Stimulated activated CD4-positive, alpha-beta T cell treated with anti-CD3 and anti-CD28 coated beads, Interleukin-1b, Interleukin-23, amount 100 ng/mL, for 48 hours (primary cell): ENCODE results near the gene COX10.
"Not testable (repeated sequence)": the region's sequence is repeated elsewhere in the genome, so short reads cannot be mapped to it uniquely, and the experiment has no call there.

Experiments used
- DNase-seq: peaks from one replicate; pipeline ENCODE4 v3.0.0-alpha.2; 2020

Gene COX10

DNA sequence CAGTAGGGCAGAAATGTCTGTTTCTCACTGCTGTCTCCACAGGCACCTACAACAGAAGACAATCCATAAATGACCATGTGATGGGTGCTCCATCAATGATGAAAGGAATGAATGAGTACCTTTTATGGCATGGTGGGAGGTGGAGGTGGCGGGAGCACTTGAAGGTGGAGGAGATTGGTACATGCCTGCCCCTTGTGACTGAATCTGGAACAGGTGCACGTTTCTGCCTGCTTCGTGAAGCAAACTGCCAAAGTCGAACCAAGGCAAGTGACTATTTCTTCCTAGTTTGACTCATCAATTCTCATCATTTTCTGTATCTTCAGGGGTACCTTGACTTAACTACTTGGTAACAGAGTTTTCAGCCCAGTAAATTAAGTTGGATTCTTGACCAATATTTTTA lies 141.9 kb downstream of the COX10 start:
- peak; percentile 42 for DNase-seq

DNA sequence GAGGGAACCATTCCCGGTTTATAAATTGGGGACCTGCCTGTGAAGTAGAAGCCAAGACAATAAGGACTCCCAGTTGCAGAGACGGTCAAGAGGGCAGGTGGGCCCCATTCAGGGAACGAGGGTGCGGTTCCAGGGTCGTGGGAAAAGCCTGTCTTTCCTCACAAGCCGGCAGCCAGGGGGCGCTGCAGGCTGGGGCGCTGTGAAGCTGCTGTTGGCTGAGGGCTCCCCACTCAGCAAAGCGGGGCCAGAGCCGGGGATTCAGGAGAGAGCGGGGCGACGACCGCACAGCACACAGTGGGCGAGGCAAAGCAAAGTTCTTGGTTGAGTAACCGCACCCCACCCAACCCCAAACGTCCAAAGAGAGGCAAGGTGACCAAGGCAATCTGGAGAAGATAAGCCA lies 142.5 kb downstream of the COX10 start:
- peak; percentile 36 for DNase-seq

DNA sequence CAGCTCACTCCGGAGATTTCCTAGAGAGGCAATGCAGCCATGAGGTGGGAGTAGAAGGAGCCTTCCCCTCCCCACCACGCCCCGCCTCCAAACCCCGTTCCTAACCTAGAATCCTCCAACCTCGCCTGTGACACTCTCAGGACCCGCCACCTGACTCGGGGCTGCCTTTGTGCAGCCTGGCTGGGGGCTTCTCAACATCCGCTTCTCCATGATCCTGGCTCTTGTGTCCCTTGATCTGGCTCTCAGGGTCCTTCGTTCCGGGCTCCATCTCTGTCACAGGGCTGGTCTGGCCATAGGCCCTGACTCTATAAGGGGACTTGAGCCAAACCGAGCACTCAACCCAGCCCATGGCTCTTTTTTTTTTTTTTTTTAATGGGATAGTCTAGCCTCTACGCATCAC lies 143.1 kb downstream of the COX10 start:
- DNase-seq = no peak

DNA sequence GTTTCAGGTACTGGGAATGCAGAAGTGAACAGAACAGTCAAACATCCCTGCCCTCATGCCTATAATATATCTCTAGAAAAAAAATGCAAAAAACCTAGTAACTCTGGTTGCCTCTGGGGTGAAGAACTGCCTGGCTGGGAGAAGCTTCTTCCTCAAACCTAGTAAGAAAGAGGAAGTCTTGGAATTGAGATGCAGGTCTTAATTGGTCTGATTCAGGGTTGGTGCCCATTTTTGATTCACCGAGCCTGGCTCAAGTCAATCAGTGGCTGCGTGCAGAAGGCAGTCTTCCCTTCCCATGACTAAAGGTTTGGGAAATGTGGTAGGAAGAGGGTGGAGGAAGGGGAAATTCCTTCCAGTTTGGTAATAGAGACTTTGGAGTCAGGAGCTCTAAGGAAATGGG lies 145.0 kb downstream of the COX10 start:
- no peak for DNase-seq

DNA sequence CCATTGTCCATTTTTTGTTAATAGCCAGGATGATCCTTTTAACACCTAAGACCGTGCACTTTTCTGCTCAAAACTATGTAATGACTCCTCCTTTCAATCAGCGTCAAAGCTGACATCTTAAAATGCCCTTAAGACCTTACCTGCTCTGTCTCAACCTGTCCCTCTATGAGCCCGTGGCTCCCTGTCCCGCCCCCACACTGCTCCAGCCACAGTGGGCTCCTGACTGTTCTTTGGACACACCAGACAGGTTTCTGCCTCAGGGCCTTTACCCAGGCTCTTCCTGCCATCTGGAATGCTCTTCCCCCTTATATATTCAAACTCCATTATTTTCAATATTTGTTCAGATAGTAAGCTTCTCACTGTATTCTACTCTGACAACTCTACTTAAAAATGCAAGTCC lies 153.3 kb downstream of the COX10 start:
- DNase-seq = no peak

DNA sequence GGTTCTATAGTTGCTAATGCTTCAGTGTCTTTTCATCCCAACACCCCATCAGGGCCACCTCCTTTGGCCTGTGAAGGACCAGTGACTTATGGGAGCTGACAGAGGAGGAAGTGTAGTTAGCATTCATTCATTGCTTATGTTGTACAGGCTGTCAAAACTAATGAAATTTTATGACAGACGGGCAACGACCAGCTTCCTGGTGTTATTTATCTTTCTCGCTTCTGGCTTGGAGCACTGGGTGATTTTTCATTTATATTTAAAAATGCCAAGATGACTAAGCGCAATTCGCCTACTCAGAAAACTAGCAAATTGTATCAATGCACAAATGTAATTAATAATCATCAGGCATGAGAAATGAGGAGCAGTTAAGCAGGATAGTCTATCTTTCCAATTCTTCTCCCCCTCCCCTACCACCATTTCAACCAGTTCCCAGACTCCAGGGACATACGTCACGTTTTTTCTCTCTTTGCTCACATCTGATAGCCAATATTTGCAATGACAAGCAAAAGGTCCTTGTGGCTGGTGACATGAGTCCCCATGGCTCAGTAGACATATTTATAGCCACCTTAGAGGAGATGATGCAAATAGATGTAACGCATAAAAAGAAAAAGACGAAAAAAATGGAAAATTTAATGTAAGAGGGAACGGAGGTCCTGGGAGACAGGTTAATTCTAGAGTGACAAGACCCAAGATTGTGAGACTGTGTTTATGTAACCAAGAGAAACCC lies 156.1 kb downstream of the COX10 start:
- DNase-seq = no peak

DNA sequence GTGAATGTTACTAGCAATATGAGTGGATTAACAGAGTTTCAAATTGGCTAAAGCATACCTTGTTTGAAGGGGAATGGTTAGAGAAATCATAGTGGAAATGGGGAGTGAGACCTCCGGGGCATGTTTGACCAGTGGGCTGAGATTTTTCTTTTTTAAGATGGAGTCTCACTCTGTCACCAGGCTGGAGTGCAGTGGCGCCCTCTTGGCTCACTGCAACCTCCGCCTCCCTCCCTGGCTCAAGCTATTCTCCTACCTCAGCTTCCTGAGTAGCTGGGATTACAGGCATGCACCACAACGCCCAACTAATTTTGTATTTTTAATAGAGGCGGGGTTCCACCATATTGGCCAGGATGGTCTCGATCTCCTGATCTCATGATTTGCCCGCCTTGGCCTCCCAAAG lies 157.7 kb downstream of the COX10 start:
- DNase-seq = no peak

DNA sequence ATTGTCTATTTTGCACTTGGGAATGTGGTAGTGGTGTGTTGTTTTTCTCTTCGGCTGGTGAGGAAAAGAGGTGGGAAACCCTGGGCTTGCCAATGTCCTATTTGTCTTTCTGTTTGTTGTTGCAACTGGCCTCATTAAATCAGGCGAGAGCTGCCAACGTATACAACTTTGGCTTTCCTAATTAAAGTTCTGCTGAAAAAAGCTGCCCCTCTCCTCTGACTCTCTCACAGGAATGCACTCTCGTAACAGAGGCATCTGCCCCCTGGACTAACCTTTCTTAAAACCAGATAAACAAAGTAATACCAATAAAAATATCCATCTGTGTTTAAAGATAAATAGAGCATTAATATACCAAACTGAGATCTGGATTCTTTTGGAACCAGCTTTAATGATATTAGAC lies 159.6 kb downstream of the COX10 start:
- DNase-seq = no peak

DNA sequence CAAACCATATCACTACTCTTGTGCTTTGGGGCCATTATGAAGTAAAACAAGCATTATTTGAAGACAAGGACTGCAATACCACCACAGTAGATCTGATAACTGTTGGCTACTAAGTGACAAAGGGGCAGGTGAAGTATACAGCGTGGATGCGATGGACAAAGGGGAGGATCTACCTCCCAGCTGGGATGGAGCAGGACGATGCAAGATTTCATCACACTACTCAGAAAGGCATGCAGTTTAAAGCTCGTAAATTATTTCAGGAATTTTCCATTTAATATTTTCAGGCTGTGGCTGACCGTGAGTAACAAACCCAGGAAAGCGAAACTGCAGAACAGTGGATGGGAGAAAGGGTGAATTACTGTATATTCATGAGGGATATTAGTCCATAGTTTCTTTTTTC lies 161.9 kb downstream of the COX10 start:
- not testable (repeated sequence) for DNase-seq

DNA sequence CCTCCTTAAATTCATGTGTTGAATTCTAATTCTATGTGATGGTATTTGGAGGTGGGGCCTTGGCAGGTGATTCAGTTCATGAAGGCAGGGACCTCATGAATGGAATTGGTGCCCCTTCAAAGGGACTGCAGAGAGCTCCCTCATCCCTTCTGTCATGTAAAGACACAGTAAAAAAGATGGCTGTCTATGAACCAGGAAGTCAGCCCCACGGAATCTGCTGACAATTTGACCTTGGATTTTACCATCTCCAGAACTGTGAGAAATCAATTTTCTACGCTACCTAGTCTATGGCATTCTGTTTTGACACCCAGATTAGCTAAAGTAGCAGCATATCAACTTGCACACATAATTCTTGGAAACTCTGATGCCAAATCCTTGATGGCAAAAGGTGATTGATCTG lies 165.7 kb downstream of the COX10 start:
- not testable (repeated sequence) for DNase-seq

DNA sequence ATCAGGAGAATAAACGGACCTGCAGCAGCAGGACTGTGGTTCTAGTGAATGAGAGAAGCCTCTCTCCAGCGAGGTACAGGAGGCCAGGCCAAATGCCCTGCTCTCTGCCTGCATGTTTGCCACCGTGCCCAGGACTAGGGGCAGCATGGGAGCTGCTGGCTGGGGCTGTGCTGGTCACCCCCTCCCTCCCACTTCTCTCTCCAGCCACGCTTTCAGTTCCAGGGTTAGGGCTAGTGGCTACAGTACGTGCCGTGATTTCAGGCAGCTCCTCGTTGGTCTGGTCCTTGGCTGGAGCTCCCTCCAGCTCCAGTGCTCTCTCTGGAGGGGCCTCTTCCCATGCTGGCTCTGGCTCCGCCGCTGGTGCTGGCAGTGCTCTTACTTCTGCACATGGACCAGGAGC lies 166.7 kb downstream of the COX10 start:
- DNase-seq = not testable (repeated sequence)

DNA sequence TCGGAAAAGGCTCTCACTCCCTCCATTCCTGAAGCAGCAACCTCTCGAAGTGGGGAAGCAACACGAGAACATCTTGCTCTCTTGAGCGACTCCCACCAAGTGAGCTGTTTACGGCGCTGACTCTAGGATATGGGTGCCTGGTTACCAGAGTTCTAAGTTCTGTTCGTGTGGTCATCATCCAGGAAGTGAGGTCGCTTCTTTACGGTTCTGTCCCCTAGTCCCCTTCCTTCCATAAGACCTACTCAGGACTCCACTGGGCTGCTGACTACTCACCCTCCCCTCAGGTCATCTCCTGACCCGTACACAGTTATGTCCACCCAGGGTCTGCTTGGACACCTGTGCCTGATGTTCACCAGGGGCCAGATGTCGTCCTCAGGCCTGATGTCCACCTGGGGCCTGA lies 167.5 kb downstream of the COX10 start, which contains the start of gene CDRT15:
TSS of gene CDRT15 (minus strand) at position 101 of the 400 bp plus-strand sequence. CDS start at position 72, 29 bp downstream.
- not testable (repeated sequence) for DNase-seq

DNA sequence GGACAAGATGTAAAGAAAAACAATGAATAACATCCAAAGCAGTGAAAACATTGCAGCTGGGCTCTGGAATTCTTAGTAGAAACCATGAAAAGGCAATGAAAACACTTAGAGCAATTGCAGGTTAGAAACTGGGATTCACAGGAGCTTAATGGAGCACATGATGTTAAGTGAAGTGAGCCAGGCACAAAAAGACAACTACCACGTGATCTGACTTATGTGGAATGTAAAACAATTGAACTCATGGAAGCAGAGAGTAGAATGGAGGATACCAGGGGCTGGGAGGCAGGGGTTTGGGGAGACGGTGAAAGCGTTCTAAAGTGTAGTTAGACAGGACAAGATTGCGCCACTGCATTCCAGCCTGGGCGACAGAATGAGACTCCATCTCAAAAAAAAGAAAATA lies 170.0 kb downstream of the COX10 start:
- DNase-seq = not testable (repeated sequence)

DNA sequence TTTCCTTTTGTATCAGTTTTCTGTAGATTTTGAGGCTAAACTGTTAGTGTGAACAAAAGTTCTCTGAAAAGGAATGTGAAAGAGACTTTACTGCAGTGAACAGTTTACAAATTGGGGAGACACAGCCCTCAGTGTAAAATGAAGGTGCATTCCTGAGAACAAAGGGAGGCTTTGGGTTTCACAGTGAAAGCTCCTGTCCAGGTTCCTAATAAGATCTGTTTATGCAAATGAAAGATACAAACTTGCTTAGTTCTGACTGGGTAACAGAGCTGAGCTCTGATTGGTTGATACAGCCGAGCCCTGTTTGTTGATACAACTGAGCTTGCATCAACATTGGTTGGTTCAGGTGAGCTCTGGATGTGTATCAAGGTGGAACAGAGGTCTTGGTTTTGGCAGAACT lies 175.7 kb downstream of the COX10 start:
- no peak for DNase-seq

DNA sequence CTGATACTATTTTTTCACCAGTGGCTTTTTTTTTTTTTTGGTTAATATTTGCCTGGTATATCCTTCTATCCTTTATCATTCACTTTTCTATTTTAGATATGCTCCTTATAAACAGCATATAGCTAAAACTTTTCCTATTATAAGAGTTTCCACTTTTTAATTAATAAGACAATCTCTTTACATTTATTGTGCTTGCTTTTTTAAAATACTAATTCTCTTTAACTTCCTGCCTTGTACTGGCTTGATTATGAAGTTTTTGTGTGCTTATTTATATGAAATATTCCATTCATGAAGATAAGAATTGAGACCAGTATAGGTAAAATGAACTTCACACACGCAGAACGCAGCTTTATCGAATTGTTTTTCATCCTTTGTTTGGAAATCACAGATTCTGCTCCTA lies 176.3 kb downstream of the COX10 start:
- DNase-seq = no peak
